Lower lobe of right lung (tissue), 2 donors: Measurements from ENCODE around the gene ZMAT1. TPM values are rescaled to one million over a fixed set of nuclear protein-coding genes. Genes with fewer than 3 reads are reported as not detected.

Source experiments
- ATAC-seq, 2 donors: fragments of 200-7000 bp; cut with Tn5 transposase; one replicate each; pipeline ENCODE4 v1.9.1; 2020 to 2022; ENCODE audit warnings: mild to moderate bottlenecking in 2 of 2, moderate library complexity in 2 of 2
- DNase-seq: peaks from one replicate; pipeline ENCODE4 v3.0.0-alpha.2; 2020
- H3K27ac ChIP-seq: fragments of 200-600 bp; one replicate; pipeline ENCODE4 v1.8.0; 2022
- H3K27me3 ChIP-seq: fragments of 200-600 bp; one replicate; pipeline ENCODE4 v1.8.0; 2022; ENCODE audit warnings: low read depth
- H3K36me3 ChIP-seq: fragments of 200-600 bp; one replicate; pipeline ENCODE4 v1.8.0; 2022; ENCODE audit warnings: mild to moderate bottlenecking
- H3K4me1 ChIP-seq: fragments of 200-600 bp; one replicate; pipeline ENCODE4 v1.8.0; 2022
- H3K4me3 ChIP-seq: fragments of 200-600 bp; one replicate; pipeline ENCODE4 v1.8.0; 2022; ENCODE audit warnings: mild to moderate bottlenecking
- H3K9me3 ChIP-seq: fragments of 200-600 bp; one replicate; pipeline ENCODE4 v1.8.0; 2022
- intact Hi-C: fragments of 100-400 bp; cut with DNase I; formaldehyde crosslinking; loops from one replicate; pipeline ENCODE4 v1.11.0; 2022
- total RNA-seq: library from RNA; stranded (reverse); fragmentation: NEBNext Ultra II Directional; extraction: Animal tissue kit (Norgen Biotek cat#: 25700); gene quantifications from one replicate; pipeline ENCODE4 v1.2.1, GENCODE V29; 2021
- TF ChIP-seq, protein P1 (sequence below): fragments of 200-600 bp; IDR thresholded peaks from one replicate; pipeline ENCODE4 v1.8.0; 2022; ENCODE audit warnings: antibody characterized with exemption, mild to moderate bottlenecking
- donor health status: DM: no; HTN: yes; CAD: no; lungs with severe emphysema.

The ZMAT1 gene
- total RNA-seq, 1 donor from 2014 or later = 10.0 TPM

DNA sequence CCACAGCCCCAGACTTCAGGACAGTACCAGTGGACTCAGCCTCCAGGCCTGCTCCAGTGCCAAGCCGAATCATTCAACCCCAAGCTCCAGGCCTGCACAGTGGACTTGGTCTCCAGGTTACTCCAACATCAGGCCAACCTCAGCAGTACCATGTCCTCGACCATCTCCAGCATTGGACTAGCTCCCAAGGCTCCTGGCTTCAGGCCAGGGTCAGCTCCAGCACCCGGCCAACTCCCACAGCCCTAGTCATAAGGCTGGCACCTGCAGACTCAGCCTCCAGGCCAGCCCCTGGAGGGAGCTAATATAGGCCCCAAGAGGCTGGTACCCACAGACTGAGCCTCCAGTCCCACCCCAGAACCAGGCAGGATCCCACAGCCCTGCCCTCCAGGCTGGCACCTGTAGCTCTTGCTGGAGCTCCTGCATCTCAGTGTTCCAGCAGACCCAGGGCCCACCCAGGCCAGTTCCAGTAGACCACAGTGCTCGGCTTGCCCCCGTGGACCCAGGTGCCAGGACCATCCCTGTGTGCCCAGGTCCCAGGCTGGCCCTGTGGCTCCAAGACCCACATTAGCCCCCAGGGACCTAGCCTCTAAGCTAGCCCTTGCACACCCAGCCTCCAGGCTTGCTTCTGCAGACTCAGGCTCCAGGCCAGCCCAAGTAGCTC lies 25.6 kb downstream of the ZMAT1 start:
- no peaks in the 10 kb centered on the region for H3K36me3 ChIP-seq
- no peak overlapping the region for H3K27ac ChIP-seq
- no peaks in the 10 kb centered on the region for H3K27me3 ChIP-seq
- no peaks in the 10 kb centered on the region for H3K4me1 ChIP-seq
- no peak overlapping the region for H3K4me3 ChIP-seq
- TF ChIP-seq, protein P1, sequence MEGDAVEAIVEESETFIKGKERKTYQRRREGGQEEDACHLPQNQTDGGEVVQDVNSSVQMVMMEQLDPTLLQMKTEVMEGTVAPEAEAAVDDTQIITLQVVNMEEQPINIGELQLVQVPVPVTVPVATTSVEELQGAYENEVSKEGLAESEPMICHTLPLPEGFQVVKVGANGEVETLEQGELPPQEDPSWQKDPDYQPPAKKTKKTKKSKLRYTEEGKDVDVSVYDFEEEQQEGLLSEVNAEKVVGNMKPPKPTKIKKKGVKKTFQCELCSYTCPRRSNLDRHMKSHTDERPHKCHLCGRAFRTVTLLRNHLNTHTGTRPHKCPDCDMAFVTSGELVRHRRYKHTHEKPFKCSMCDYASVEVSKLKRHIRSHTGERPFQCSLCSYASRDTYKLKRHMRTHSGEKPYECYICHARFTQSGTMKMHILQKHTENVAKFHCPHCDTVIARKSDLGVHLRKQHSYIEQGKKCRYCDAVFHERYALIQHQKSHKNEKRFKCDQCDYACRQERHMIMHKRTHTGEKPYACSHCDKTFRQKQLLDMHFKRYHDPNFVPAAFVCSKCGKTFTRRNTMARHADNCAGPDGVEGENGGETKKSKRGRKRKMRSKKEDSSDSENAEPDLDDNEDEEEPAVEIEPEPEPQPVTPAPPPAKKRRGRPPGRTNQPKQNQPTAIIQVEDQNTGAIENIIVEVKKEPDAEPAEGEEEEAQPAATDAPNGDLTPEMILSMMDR = no peak
- no peak for DNase-seq
- intact Hi-C loops = no loop called here
- H3K9me3 ChIP-seq = no peaks in the 10 kb centered on the region
- ATAC-seq = no peak

DNA sequence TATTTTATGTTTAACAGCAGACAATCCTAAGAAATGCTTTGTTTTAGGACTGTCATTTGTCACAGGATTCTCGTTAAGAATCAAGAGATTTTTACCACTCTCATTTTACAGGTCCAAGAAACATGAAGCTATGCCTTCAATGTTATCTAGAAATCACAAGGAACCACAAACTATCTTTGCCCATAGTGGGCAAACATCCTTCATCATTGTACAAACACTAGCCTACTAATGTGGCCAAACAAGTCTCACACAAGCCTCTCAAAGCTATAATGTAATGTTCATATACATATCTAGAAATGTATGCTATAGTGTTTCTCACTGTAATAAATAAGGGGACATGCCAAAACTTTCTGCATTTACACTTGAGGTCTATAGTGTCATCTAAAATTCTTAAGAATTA lies 26.8 kb downstream of the ZMAT1 start:
- no peaks in the 10 kb centered on the region for H3K36me3 ChIP-seq
- no peak overlapping the region for H3K27ac ChIP-seq
- no peaks in the 10 kb centered on the region for H3K4me1 ChIP-seq
- intact Hi-C loops = no loop called here
- H3K27me3 ChIP-seq = no peaks in the 10 kb centered on the region
- TF ChIP-seq, protein P1 = no peak
- ATAC-seq = no peak
- DNase-seq = no peak
- no peak overlapping the region for H3K4me3 ChIP-seq
- no peaks in the 10 kb centered on the region for H3K9me3 ChIP-seq

Other genes starting within 250 kb of the ZMAT1 start
- 1.9 TPM for gene TCEAL2, start 193.7 kb upstream of the ZMAT1 start, total RNA-seq
- gene TCEAL6, start 210.5 kb upstream of the ZMAT1 start, total RNA-seq = not detected
- gene BEX5, start 223.9 kb upstream of the ZMAT1 start, total RNA-seq = 4.4 TPM